Measurements from ENCODE around the gene COL1A1.

The COL1A1 gene

GRCh38 chr17:50189550-50190292, 11.7 kb downstream of the COL1A1 start:
- peaks cover 94% of the 10 kb centered on the region for H3K36me3 ChIP-seq (ENCODE audit: insufficient read depth, low read length)
- H3K4me1 ChIP-seq (ENCODE audit: insufficient read depth, low read length): no peaks in the 10 kb centered on the region
- H3K27me3 ChIP-seq (ENCODE audit: insufficient read depth, low read length): no peaks in the 10 kb centered on the region
- WGBS: 95% methylated on average over 20 of the region's 20 CpGs
- H3K4me3 ChIP-seq (ENCODE audit: low read length): no peak overlapping the region
- H3K27ac ChIP-seq (ENCODE audit: low read depth, low read length): no peak overlapping the region
- no peak overlapping the region for H3K9ac ChIP-seq (ENCODE audit: low read depth, low read length)
- H3K9me3 ChIP-seq (ENCODE audit: insufficient read depth, low read depth, low read length): no peaks in the 10 kb centered on the region

GRCh38 chr17:50188921-50189549, 12.4 kb downstream of the COL1A1 start:
- 89% methylated on average over 11 of the region's 11 CpGs for WGBS
- Histone ChIP-seq H3K27me3 (ENCODE audit: insufficient read depth, low read length) (no peaks in the 10 kb centered on the region), H3K9me3 (ENCODE audit: insufficient read depth, low read depth, low read length) (no peaks in the 10 kb centered on the region), H3K4me3 (ENCODE audit: low read length) (no peak overlapping the region), H3K9ac (ENCODE audit: low read depth, low read length) (no peak overlapping the region), H3K4me1 (ENCODE audit: insufficient read depth, low read length) (peaks cover 4% of the 10 kb centered on the region), H3K36me3 (ENCODE audit: insufficient read depth, low read length) (peaks cover 87% of the 10 kb centered on the region), H3K27ac (ENCODE audit: low read depth, low read length) (no peak overlapping the region)

- H3K9ac ChIP-seq (ENCODE audit: low read depth, low read length): no peak overlapping the region
- 90% methylated on average over 13 of the region's 13 CpGs for WGBS
- H3K9me3 ChIP-seq (ENCODE audit: insufficient read depth, low read depth, low read length): no peaks in the 10 kb centered on the region
- no peak overlapping the region for H3K27ac ChIP-seq (ENCODE audit: low read depth, low read length)
- H3K36me3 ChIP-seq (ENCODE audit: insufficient read depth, low read length): peaks cover 82% of the 10 kb centered on the region
- no peak overlapping the region for H3K4me3 ChIP-seq (ENCODE audit: low read length)
- peaks cover 9% of the 10 kb centered on the region for H3K4me1 ChIP-seq (ENCODE audit: insufficient read depth, low read length)
- no peaks in the 10 kb centered on the region for H3K27me3 ChIP-seq (ENCODE audit: insufficient read depth, low read length)
Measured at GRCh38 chr17:50188531-50188920, 12.9 kb downstream of the COL1A1 start.

GRCh38 chr17:50187751-50188530, 13.5 kb downstream of the COL1A1 start:
- WGBS: 94% methylated on average over 16 of the region's 17 CpGs
- Histone ChIP-seq H3K4me1 (ENCODE audit: insufficient read depth, low read length) (peaks cover 13% of the 10 kb centered on the region), H3K9me3 (ENCODE audit: insufficient read depth, low read depth, low read length) (no peaks in the 10 kb centered on the region), H3K27me3 (ENCODE audit: insufficient read depth, low read length) (no peaks in the 10 kb centered on the region), H3K36me3 (ENCODE audit: insufficient read depth, low read length) (peaks cover 76% of the 10 kb centered on the region), H3K9ac (ENCODE audit: low read depth, low read length) (no peak overlapping the region), H3K27ac (ENCODE audit: low read depth, low read length) (no peak overlapping the region), H3K4me3 (ENCODE audit: low read length) (no peak overlapping the region)

- H3K9me3 ChIP-seq (ENCODE audit: insufficient read depth, low read depth, low read length): no peaks in the 10 kb centered on the region
- no peaks in the 10 kb centered on the region for H3K27me3 ChIP-seq (ENCODE audit: insufficient read depth, low read length)
- no peak overlapping the region for H3K4me3 ChIP-seq (ENCODE audit: low read length)
- WGBS: 96% methylated on average over 4 of the region's 4 CpGs
- peaks cover 16% of the 10 kb centered on the region for H3K4me1 ChIP-seq (ENCODE audit: insufficient read depth, low read length)
- peaks cover 70% of the 10 kb centered on the region for H3K36me3 ChIP-seq (ENCODE audit: insufficient read depth, low read length)
- H3K27ac ChIP-seq (ENCODE audit: low read depth, low read length): no peak overlapping the region
- H3K9ac ChIP-seq (ENCODE audit: low read depth, low read length): no peak overlapping the region
Measured at GRCh38 chr17:50187394-50187725, 14.1 kb downstream of the COL1A1 start.

GRCh38 chr17:50186661-50187393, 14.6 kb downstream of the COL1A1 start:
- WGBS: 92% methylated on average over 24 of the region's 24 CpGs
- H3K4me1 ChIP-seq (ENCODE audit: insufficient read depth, low read length): peaks cover 16% of the 10 kb centered on the region
- H3K27ac ChIP-seq (ENCODE audit: low read depth, low read length): no peak overlapping the region
- H3K27me3 ChIP-seq (ENCODE audit: insufficient read depth, low read length): no peaks in the 10 kb centered on the region
- H3K36me3 ChIP-seq (ENCODE audit: insufficient read depth, low read length): peaks cover 65% of the 10 kb centered on the region
- no peaks in the 10 kb centered on the region for H3K9me3 ChIP-seq (ENCODE audit: insufficient read depth, low read depth, low read length)
- H3K4me3 ChIP-seq (ENCODE audit: low read length): no peak overlapping the region
- H3K9ac ChIP-seq (ENCODE audit: low read depth, low read length): no peak overlapping the region

- Histone ChIP-seq H3K4me1 (ENCODE audit: insufficient read depth, low read length) (peaks cover 16% of the 10 kb centered on the region), H3K27ac (ENCODE audit: low read depth, low read length) (no peak overlapping the region), H3K27me3 (ENCODE audit: insufficient read depth, low read length) (no peaks in the 10 kb centered on the region), H3K4me3 (ENCODE audit: low read length) (no peak overlapping the region), H3K9ac (ENCODE audit: low read depth, low read length) (no peak overlapping the region), H3K9me3 (ENCODE audit: insufficient read depth, low read depth, low read length) (no peaks in the 10 kb centered on the region), H3K36me3 (ENCODE audit: insufficient read depth, low read length) (peaks cover 55% of the 10 kb centered on the region)
- WGBS: 90% methylated on average over 31 of the region's 31 CpGs
Measured at GRCh38 chr17:50185631-50186471, 15.6 kb downstream of the COL1A1 start.

- Histone ChIP-seq H3K9me3 (ENCODE audit: insufficient read depth, low read depth, low read length) (no peaks in the 10 kb centered on the region), H3K4me3 (ENCODE audit: low read length) (no peak overlapping the region), H3K36me3 (ENCODE audit: insufficient read depth, low read length) (peaks cover 45% of the 10 kb centered on the region), H3K4me1 (ENCODE audit: insufficient read depth, low read length) (peaks cover 16% of the 10 kb centered on the region), H3K9ac (ENCODE audit: low read depth, low read length) (no peak overlapping the region), H3K27ac (ENCODE audit: low read depth, low read length) (no peak overlapping the region), H3K27me3 (ENCODE audit: insufficient read depth, low read length) (no peaks in the 10 kb centered on the region)
- 69% methylated on average over 18 of the region's 19 CpGs for WGBS
Measured at GRCh38 chr17:50184611-50185398, 16.6 kb downstream of the COL1A1 start.

GRCh38 chr17:50184064-50184463, 17.4 kb downstream of the COL1A1 start:
- WGBS: 29% methylated on average over 5 of the region's 8 CpGs
- H3K36me3 ChIP-seq (ENCODE audit: insufficient read depth, low read length): peaks cover 38% of the 10 kb centered on the region
- no peaks in the 10 kb centered on the region for H3K9me3 ChIP-seq (ENCODE audit: insufficient read depth, low read depth, low read length)
- no peak overlapping the region for H3K4me3 ChIP-seq (ENCODE audit: low read length)
- peaks cover 16% of the 10 kb centered on the region for H3K4me1 ChIP-seq (ENCODE audit: insufficient read depth, low read length)
- H3K27ac ChIP-seq (ENCODE audit: low read depth, low read length): no peak overlapping the region
- no peak overlapping the region for H3K9ac ChIP-seq (ENCODE audit: low read depth, low read length)
- H3K27me3 ChIP-seq (ENCODE audit: insufficient read depth, low read length): no peaks in the 10 kb centered on the region
